HepG2 (cell line): Measurements from ENCODE around the gene COPS7B. TPM values are rescaled to one million over a fixed set of nuclear protein-coding genes. Genes with fewer than 3 reads are reported as not detected.

Source experiments
- ATAC-seq: fragments of 200-7000 bp; cut with Tn5 transposase; 3 replicates; pipeline ENCODE4 v1.9.1; 2020; ENCODE audit warnings: mild to moderate bottlenecking, moderate library complexity
- BruUV-seq: library from RNA; stranded (reverse); fragments of 400-500 nt; replicated peaks from 2 replicates; lab custom pipeline; 2021; lab: Mats Ljungman, UMichigan
- CTCF ChIA-PET: fragments of 300-600 bp; formaldehyde crosslinking; extraction: SDS; loops from one replicate; lab custom pipeline; 2021; ENCODE audit warnings: low total read pairs, inconsistent platforms, low intra/inter-chr PET ratio; lab: Yijun Ruan, JAX
- POLR2A ChIA-PET: fragments of 350-600 bp; sonication (Branson Sonifier 250); formaldehyde crosslinking; loops from one replicate; lab custom pipeline; 2020; ENCODE audit warnings: antibody characterized with exemption, inconsistent platforms; lab: Yijun Ruan, JAX
- DNase-seq: peaks from one replicate; pipeline ENCODE4 v3.0.0-alpha.2; 2015; ENCODE audit warnings: low spot score
- FAIRE-seq: peaks from 3 replicates; lab custom pipeline; 2011; peaks lifted over from hg19 to GRCh38; lab: Jason Lieb, UNC
- H2AFZ ChIP-seq: one replicate; pipeline ENCODE4 v1.6.1; 2011; ENCODE audit warnings: low read length, inconsistent platforms
- H3K27ac ChIP-seq: fragments of 300-600 bp; 3 replicates; pipeline ENCODE4 v1.8.0; 2011; ENCODE audit warnings: mixed run types, mild to moderate bottlenecking, mixed read lengths, low read length, inconsistent platforms; ENCODE audit not compliant: insufficient read depth; ENCODE audit errors: extremely low read length
- H3K27me3 ChIP-seq, 2 experiments: fragments of 200-600 bp in 1 of 2; 2 replicates in 1 of 2; 3 replicates in 1 of 2; pipeline versions ENCODE4 v1.6.0 to v1.8.0; 2011; ENCODE audit warnings: low read length in 2 of 2, mild to moderate bottlenecking in 2 of 2, moderate library complexity in 2 of 2, inconsistent platforms in 1 of 2; ENCODE audit not compliant: insufficient read depth in 2 of 2, control insufficient read depth in 1 of 2
- H3K36me3 ChIP-seq, 2 experiments: fragments of 200-600 bp in 1 of 2; replicated peaks in 1 of 2; 2 replicates in 1 of 2; 3 replicates in 1 of 2; pipeline versions ENCODE4 v1.5.1 to v1.8.0; 2011; ENCODE audit warnings: low read length in 2 of 2, inconsistent platforms in 1 of 2; ENCODE audit not compliant: insufficient read depth in 2 of 2, control insufficient read depth in 1 of 2
- H3K4me1 ChIP-seq: 2 replicates; pipeline ENCODE4 v1.5.1; 2012; ENCODE audit warnings: low read length, inconsistent platforms; ENCODE audit not compliant: insufficient read depth
- H3K4me2 ChIP-seq: 2 replicates; pipeline ENCODE4 v1.6.0; 2011; ENCODE audit warnings: low read depth, low read length, inconsistent platforms
- H3K4me3 ChIP-seq, 3 experiments: fragments of 200-600 bp in 1 of 3; sonication (generic), shearing (Covaris generic) in 1 of 3; replicated peaks in 1 of 3; 2 replicates each; pipeline ENCODE4 v1.5.1; 2011 to 2016; ENCODE audit warnings: low read length in 3 of 3, inconsistent platforms in 2 of 3, low read depth in 2 of 3, mild to moderate bottlenecking in 2 of 3, control low read depth in 1 of 3, mixed read lengths in 1 of 3; ENCODE audit not compliant: insufficient read depth in 1 of 3
- H3K79me2 ChIP-seq: one replicate; pipeline ENCODE4 v1.6.1; 2011; ENCODE audit warnings: low read length, inconsistent platforms; ENCODE audit not compliant: insufficient read depth
- H3K9ac ChIP-seq: 2 replicates; pipeline ENCODE4 v1.6.0; 2011; ENCODE audit warnings: mild to moderate bottlenecking, low read depth, low read length, inconsistent platforms; ENCODE audit not compliant: insufficient read depth
- H3K9me3 ChIP-seq: 2 replicates; pipeline ENCODE4 v1.5.1; 2012; ENCODE audit warnings: mild to moderate bottlenecking, low read length
- H4K20me1 ChIP-seq: 2 replicates; pipeline ENCODE4 v1.6.0; 2011; ENCODE audit warnings: inconsistent platforms, mild to moderate bottlenecking, low read length, moderate library complexity; ENCODE audit not compliant: insufficient read depth
- BRD4 ChIP-seq: sonication (generic); formaldehyde crosslinking; IDR thresholded peaks from 2 replicates; pipeline ENCODE4 v1.4.0; 2020; ENCODE audit warnings: missing genetic modification reagents
- CREB1 ChIP-seq, 2 experiments: fragments of 450-650 bp in 1 of 2; IDR thresholded peaks; 2 replicates each; pipeline ENCODE4 v1.6.1; 2016 to 2017; ENCODE audit warnings: control low read depth in 1 of 2, mild to moderate bottlenecking in 1 of 2, missing compliant biosample characterization in 1 of 2, missing genetic modification characterization in 1 of 2
- E2F1 ChIP-seq: sonication (generic); formaldehyde crosslinking; IDR thresholded peaks from 2 replicates; pipeline ENCODE4 v1.5.0; 2020; ENCODE audit warnings: missing genetic modification reagents
- FOXP1 ChIP-seq, 2 experiments: fragments of 450-650 bp in 1 of 2; IDR thresholded peaks; 2 replicates each; pipeline ENCODE4 v1.6.1; 2017 to 2018; ENCODE audit warnings: antibody characterized with exemption in 1 of 2
- HMGXB4 ChIP-seq, 2 experiments: sonication (generic) in 1 of 2; formaldehyde crosslinking in 1 of 2; IDR thresholded peaks; 2 replicates each; pipeline versions ENCODE4 v1.4.0 to v1.6.1; 2018 to 2020; ENCODE audit warnings: missing genetic modification reagents in 2 of 2, borderline replicate concordance in 1 of 2, low read depth in 1 of 2, mild to moderate bottlenecking in 1 of 2, missing biosample characterization in 1 of 2
- NFRKB ChIP-seq: fragments of 450-650 bp; IDR thresholded peaks from 2 replicates; pipeline ENCODE4 v1.6.1; 2017
- PRMT3 ChIP-seq: sonication (generic); formaldehyde crosslinking; IDR thresholded peaks from 2 replicates; pipeline ENCODE4 v1.8.1; 2022; ENCODE audit warnings: low read depth, mild to moderate bottlenecking, moderate library complexity, missing genetic modification reagents, borderline replicate concordance
- U2AF1 ChIP-seq: fragments of 200-400 bp; formaldehyde crosslinking; optimal IDR thresholded peaks from 2 replicates; pipeline ENCODE3; 2017; ENCODE audit warnings: mild to moderate bottlenecking, low read depth, low read length
- USF2 ChIP-seq, 2 experiments: sonication (generic) in 1 of 2; formaldehyde crosslinking in 1 of 2; IDR thresholded peaks; 2 replicates each; pipeline versions ENCODE4 v1.5.1 to v1.6.1; 2011 to 2020; ENCODE audit warnings: borderline replicate concordance in 1 of 2, low read depth in 1 of 2, low read length in 1 of 2, mild to moderate bottlenecking in 1 of 2, missing genetic modification reagents in 1 of 2, moderate library complexity in 1 of 2
- ZBTB14 ChIP-seq: sonication (generic); formaldehyde crosslinking; IDR thresholded peaks from 2 replicates; pipeline ENCODE4 v1.4.0; 2020; ENCODE audit warnings: missing genetic modification reagents
- ZBTB7A ChIP-seq: sonication (generic); formaldehyde crosslinking; IDR thresholded peaks from 2 replicates; pipeline ENCODE4 v1.8.0; 2022; ENCODE audit warnings: mild to moderate bottlenecking, missing genetic modification reagents
- ZNF350 ChIP-seq: sonication (generic); formaldehyde crosslinking; IDR thresholded peaks from 2 replicates; pipeline ENCODE4 v1.4.0; 2020; ENCODE audit warnings: mild to moderate bottlenecking, low read depth, missing genetic modification reagents, borderline replicate concordance
- ZNF550 ChIP-seq: sonication (generic); formaldehyde crosslinking; IDR thresholded peaks from 2 replicates; pipeline ENCODE4 v1.4.0; 2020; ENCODE audit warnings: mild to moderate bottlenecking, missing genetic modification reagents, borderline replicate concordance
- ZNF557 ChIP-seq: sonication (generic); formaldehyde crosslinking; IDR thresholded peaks from 2 replicates; pipeline ENCODE4 v1.4.0; 2020; ENCODE audit warnings: missing genetic modification reagents
- ZNF614 ChIP-seq: IDR thresholded peaks from 2 replicates; pipeline ENCODE4 v1.6.1; 2018; ENCODE audit warnings: missing biosample characterization, missing genetic modification reagents, inconsistent platforms, borderline replicate concordance
- in situ Hi-C: cut with HindIII; loops from 2 replicates; pipeline ENCODE4 v1.10.0; 2017; ENCODE audit warnings: low pct_unique_long_range_greater_than_20kb; ENCODE audit not compliant: extremely low pct_ligation_motif_present
- intact Hi-C: fragments of 100-400 bp; cut with micrococcal nuclease; formaldehyde crosslinking; loops from one replicate; pipeline ENCODE4 v1.10.0; 2022; ENCODE audit not compliant: unreplicated experiment
- polyA plus RNA-seq, 8 experiments: library from polyadenylated mRNA; depleted of rRNA in 3 of 8; stranded (reverse) in 7 of 8; unstranded in 1 of 8; fragments of >200 nt; fragmentation: Illumina TruSeq in 4 of 8; extraction: Trizol in 4 of 8; gene quantifications; 2 replicates each; pipeline versions ENCODE4 v1.2.1 to v1.2.3, GENCODE V29; 2011 to 2016; ENCODE audit warnings: low read depth in 4 of 8, missing spikeins in 1 of 8, mixed read lengths in 1 of 8; ENCODE audit not compliant: insufficient read depth in 1 of 8
- total RNA-seq, 5 experiments: library from RNA; depleted of rRNA; stranded (reverse); fragments of >200 nt; fragmentation: Illumina TruSeq; extraction: Trizol; gene quantifications; 2 replicates each; pipeline ENCODE4 v1.2.3, GENCODE V29; 2016; ENCODE audit warnings: low read depth in 1 of 5

The COPS7B gene
- total and polyA plus RNA-seq, 2 of the 13 experiments (the other 11 are each of a cell fraction or from before 2014, with no cell fraction given), result 30.6 to 62.7 TPM

GRCh38 chr2:231807020-231807419 lies 20.8 kb downstream of the COPS7B start (continued):
- no peak for TF ChIP-seq ZNF550 (CRISPR knock-in tag)
- TF ChIP-seq ZNF614 (CRISPR knock-in tag), result no peak
- no peak for TF ChIP-seq E2F1
- no peak for TF ChIP-seq ZBTB14 (CRISPR knock-in tag)
- TF ChIP-seq CREB1 (IDR thresholded peaks at IDR 0.05), result no peak
- TF ChIP-seq CREB1 (CRISPR knock-in tag; IDR thresholded peaks at IDR 0.05), result no peak
- TF ChIP-seq ZNF350, result no peak
- no peak for TF ChIP-seq BRD4

- H3K4me3 ChIP-seq, result no peak overlapping the region
- H3K9ac ChIP-seq, result no peak overlapping the region
- no peak overlapping the region for H3K27ac ChIP-seq
- 0 out of 2 replicates have a peak, but pooled peaks cover 3% of the 10 kb centered on the region for H3K4me1 ChIP-seq
- CTCF ChIA-PET, result no interaction called here
- FAIRE-seq, result no peak
- in situ Hi-C loops, result loop anchor here (10.0 kb wide), 1 partner anchor 54 kb away; no protein-coding TSS in a partner anchor
- intact Hi-C loops, result no loop called here
- H3K36me3 ChIP-seq, result peaks cover 13 to 55% of the 10 kb centered on the region in 2 experiments
- peaks cover under 1% of the 10 kb centered on the region for H3K79me2 ChIP-seq
- BruUV-seq, result no TSS peak
- H2AFZ ChIP-seq, result no peak overlapping the region
- no peak for ATAC-seq
- POLR2A ChIA-PET, result no interaction called here
- DNase-seq, result no peak
- H3K9me3 ChIP-seq, result no peaks in the 10 kb centered on the region
- no peak overlapping the region for H3K4me2 ChIP-seq
- H4K20me1 ChIP-seq, result peaks cover under 1% of the 10 kb centered on the region; the same call in 1 of the 2 replicates
- H3K27me3 ChIP-seq, result no peaks in the 10 kb centered on the region
- TF ChIP-seq ZNF550 (CRISPR knock-in tag) (no peak), USF2 (IDR thresholded peaks at IDR 0.05; ENCODE audit: low read depth, low read length) (no peak), USF2 (CRISPR knock-in tag; IDR thresholded peaks at IDR 0.05; ENCODE audit: borderline replicate concordance) (no peak), FOXP1 (IDR thresholded peaks at IDR 0.05) (no peak), FOXP1 (CRISPR knock-in tag; IDR thresholded peaks at IDR 0.05) (no peak), PRMT3 (CRISPR knock-in tag) (no peak), U2AF1 (no peak), HMGXB4 (CRISPR knock-in tag; IDR thresholded peaks at IDR 0.05; ENCODE audit: borderline replicate concordance in 1 of 2, low read depth in 1 of 2) (no peak), ZNF557 (CRISPR knock-in tag) (no peak), ZBTB7A (CRISPR knock-in tag) (no peak), NFRKB (no peak)
These were observed 24.7 kb downstream of the COPS7B start for GRCh38 chr2:231810905-231811304.
